ENCODE measurements around the gene SMIM28.
A peak's percentile ranks its signal among the peaks of the same experiment; 100 is the strongest.
"Not testable (repeated sequence)": the region's sequence is repeated elsewhere in the genome, so short reads cannot be mapped to it uniquely, and the experiment has no call there.

Gene SMIM28

GRCh38 chr6:138406443-138406842 lies 28.7 kb downstream of the SMIM28 start:
- peak in 1 of 14 donors; percentile 5 for DNase-seq

GRCh38 chr6:138410048-138410735 lies 32.5 kb downstream of the SMIM28 start:
- DNase-seq, result no peak

- no peak for DNase-seq
These were observed 33.5 kb downstream of the SMIM28 start for GRCh38 chr6:138410972-138411880.

- peak in 1 of 14 donors; percentile 29 for DNase-seq
These were observed 37.4 kb downstream of the SMIM28 start for GRCh38 chr6:138415125-138415524.

GRCh38 chr6:138416206-138416605 lies 38.5 kb downstream of the SMIM28 start:
- DNase-seq, result no peak

GRCh38 chr6:138417493-138418117 lies 39.9 kb downstream of the SMIM28 start:
- DNase-seq, result no peak

- DNase-seq, result no peak
These were observed 40.5 kb downstream of the SMIM28 start for GRCh38 chr6:138418118-138418742.

GRCh38 chr6:138419766-138420165 lies 42.1 kb downstream of the SMIM28 start:
- DNase-seq, result no peak

- no peak for DNase-seq
These were observed 42.7 kb downstream of the SMIM28 start for GRCh38 chr6:138420356-138420755.

GRCh38 chr6:138421089-138421488 lies 43.4 kb downstream of the SMIM28 start:
- DNase-seq, result no peak

GRCh38 chr6:138421608-138422007 lies 43.9 kb downstream of the SMIM28 start:
- no peak for DNase-seq

- DNase-seq, result no peak
These were observed 45.2 kb downstream of the SMIM28 start for GRCh38 chr6:138422861-138423260.

- DNase-seq, result no peak
These were observed 46.5 kb downstream of the SMIM28 start for GRCh38 chr6:138424004-138424904.

- not testable (repeated sequence) for DNase-seq
These were observed 47.6 kb downstream of the SMIM28 start for GRCh38 chr6:138425256-138425655.

GRCh38 chr6:138426500-138427123 lies 48.9 kb downstream of the SMIM28 start:
- DNase-seq, result no peak

GRCh38 chr6:138427701-138428100 lies 50.0 kb downstream of the SMIM28 start:
- DNase-seq, result peak in 1 of 14 donors; percentile 15

- DNase-seq, result peak in 1 of 14 donors; percentile 81
These were observed 51.4 kb downstream of the SMIM28 start for GRCh38 chr6:138428944-138429598.

GRCh38 chr6:138429761-138430160 lies 52.1 kb downstream of the SMIM28 start:
- peak in 1 of 14 donors; percentile 71 for DNase-seq

GRCh38 chr6:138430361-138431145 lies 52.8 kb downstream of the SMIM28 start:
- DNase-seq, result peak in 10 of 14 donors; percentile 11 to 84 (median 41)

Measured in C1 segment of cervical spinal cord (tissue), 14 donors.